MG63 (cell line): ENCODE data around the gene CPM. TPM values are rescaled to one million over a fixed set of nuclear protein-coding genes. Genes with fewer than 3 reads are reported as not detected.

Source experiments
- DNase-seq: peaks from one replicate; pipeline ENCODE4 v3.0.0-alpha.2; 2020
- H3K27me3 ChIP-seq: fragments of 250-450 bp; sonication (Bioruptor Pico); 2 replicates; pipeline ENCODE4 v1.5.1; 2020; ENCODE audit warnings: mild to moderate bottlenecking, moderate library complexity
- H3K36me3 ChIP-seq: fragments of 250-450 bp; sonication (Bioruptor Pico); 2 replicates; pipeline ENCODE4 v1.5.1; 2020; ENCODE audit warnings: mild to moderate bottlenecking, moderate library complexity
- H3K4me3 ChIP-seq: fragments of 250-450 bp; sonication (Bioruptor Pico); 2 replicates; pipeline ENCODE4 v1.5.1; 2020; ENCODE audit warnings: mild to moderate bottlenecking, moderate library complexity
- H3K9me3 ChIP-seq: fragments of 250-450 bp; sonication (Bioruptor Pico); 2 replicates; pipeline ENCODE4 v1.5.1; 2020; ENCODE audit warnings: mild to moderate bottlenecking, moderate library complexity
- total RNA-seq: library from RNA; depleted of rRNA; stranded (reverse); fragments of >200 nt; shearing (Covaris generic); gene quantifications from 2 replicates; pipeline ENCODE4 v1.2.3, GENCODE V29; 2014; ENCODE audit warnings: low replicate concordance

The CPM gene
- total RNA-seq, 1 experiment from 2014 or later: 1.7 TPM

GRCh38 chr12:68959891-68960464 is 27.0 kb upstream of the CPM start:
- Histone ChIP-seq H3K9me3 (no peaks in the 10 kb centered on the region), H3K27me3 (no peaks in the 10 kb centered on the region), H3K4me3 (no peak overlapping the region), H3K36me3 (no peaks in the 10 kb centered on the region)
- DNase-seq: no peak

GRCh38 chr12:68959143-68959858 is 26.3 kb upstream of the CPM start:
- Histone ChIP-seq H3K36me3 (no peaks in the 10 kb centered on the region), H3K4me3 (no peak overlapping the region), H3K27me3 (no peaks in the 10 kb centered on the region), H3K9me3 (no peaks in the 10 kb centered on the region)
- DNase-seq: no peak

GRCh38 chr12:68958322-68958721 is 25.4 kb upstream of the CPM start:
- Histone ChIP-seq H3K27me3 (no peaks in the 10 kb centered on the region), H3K4me3 (no peak overlapping the region), H3K9me3 (no peaks in the 10 kb centered on the region), H3K36me3 (no peaks in the 10 kb centered on the region)
- no peak for DNase-seq

GRCh38 chr12:68957273-68957672 is 24.3 kb upstream of the CPM start:
- Histone ChIP-seq H3K4me3 (no peak overlapping the region), H3K36me3 (no peaks in the 10 kb centered on the region), H3K9me3 (no peaks in the 10 kb centered on the region), H3K27me3 (no peaks in the 10 kb centered on the region)
- DNase-seq: no peak

GRCh38 chr12:68956466-68956865 is 23.5 kb upstream of the CPM start:
- no peaks in the 10 kb centered on the region for H3K36me3 ChIP-seq
- no peaks in the 10 kb centered on the region for H3K9me3 ChIP-seq
- no peak for DNase-seq
- H3K27me3 ChIP-seq: no peaks in the 10 kb centered on the region
- H3K4me3 ChIP-seq: no peak overlapping the region

GRCh38 chr12:68954811-68955210 is 21.8 kb upstream of the CPM start:
- Histone ChIP-seq H3K36me3 (no peaks in the 10 kb centered on the region), H3K9me3 (no peaks in the 10 kb centered on the region), H3K4me3 (no peak overlapping the region), H3K27me3 (no peaks in the 10 kb centered on the region)
- DNase-seq: no peak

GRCh38 chr12:68953536-68953935 is 20.6 kb upstream of the CPM start:
- Histone ChIP-seq H3K4me3 (no peak overlapping the region), H3K36me3 (no peaks in the 10 kb centered on the region), H3K9me3 (no peaks in the 10 kb centered on the region), H3K27me3 (no peaks in the 10 kb centered on the region)
- DNase-seq: no peak

- DNase-seq: no peak
- H3K4me3 ChIP-seq: no peak overlapping the region
Measured at GRCh38 chr12:68951652-68952051, 18.7 kb upstream of the CPM start.

GRCh38 chr12:68950511-68950910 is 17.5 kb upstream of the CPM start:
- no peaks in the 10 kb centered on the region for H3K9me3 ChIP-seq
- no peak overlapping the region for H3K4me3 ChIP-seq
- no peaks in the 10 kb centered on the region for H3K27me3 ChIP-seq
- H3K36me3 ChIP-seq: no peaks in the 10 kb centered on the region
- no peak for DNase-seq

More at GRCh38 chr12:68951652-68952051, 18.7 kb upstream of the CPM start:
- no peaks in the 10 kb centered on the region for H3K36me3 ChIP-seq
- no peaks in the 10 kb centered on the region for H3K9me3 ChIP-seq
- H3K27me3 ChIP-seq: no peaks in the 10 kb centered on the region

- Histone ChIP-seq H3K27me3 (no peaks in the 10 kb centered on the region), H3K36me3 (no peaks in the 10 kb centered on the region), H3K9me3 (no peaks in the 10 kb centered on the region), H3K4me3 (no peak overlapping the region)
- DNase-seq: no peak
Measured at GRCh38 chr12:68945255-68945654, 12.3 kb upstream of the CPM start.

- H3K4me3 ChIP-seq: no peak overlapping the region
- no peak for DNase-seq
Measured at GRCh38 chr12:68944296-68945076, 11.5 kb upstream of the CPM start.

GRCh38 chr12:68943848-68944247 is 10.9 kb upstream of the CPM start:
- no peaks in the 10 kb centered on the region for H3K9me3 ChIP-seq
- no peak overlapping the region for H3K4me3 ChIP-seq
- DNase-seq: no peak
- no peaks in the 10 kb centered on the region for H3K27me3 ChIP-seq
- H3K36me3 ChIP-seq: no peaks in the 10 kb centered on the region

More at GRCh38 chr12:68944296-68945076, 11.5 kb upstream of the CPM start:
- Histone ChIP-seq H3K9me3 (no peaks in the 10 kb centered on the region), H3K36me3 (no peaks in the 10 kb centered on the region), H3K27me3 (no peaks in the 10 kb centered on the region)

- Histone ChIP-seq H3K9me3 (no peaks in the 10 kb centered on the region), H3K36me3 (no peaks in the 10 kb centered on the region), H3K27me3 (no peaks in the 10 kb centered on the region), H3K4me3 (no peak overlapping the region)
- DNase-seq: no peak
Measured at GRCh38 chr12:68940731-68941130, 7.8 kb upstream of the CPM start.

- no peak for DNase-seq
- H3K27me3 ChIP-seq: no peaks in the 10 kb centered on the region
- H3K36me3 ChIP-seq: no peaks in the 10 kb centered on the region
Measured at GRCh38 chr12:68939505-68939904, 6.5 kb upstream of the CPM start.

GRCh38 chr12:68934392-68934791 is 1.4 kb upstream of the CPM start:
- no peaks in the 10 kb centered on the region for H3K27me3 ChIP-seq
- no peak overlapping the region for H3K4me3 ChIP-seq
- H3K36me3 ChIP-seq: no peaks in the 10 kb centered on the region

More at GRCh38 chr12:68939505-68939904, 6.5 kb upstream of the CPM start:
- H3K4me3 ChIP-seq: no peak overlapping the region
- no peaks in the 10 kb centered on the region for H3K9me3 ChIP-seq

GRCh38 chr12:68932128-68932960 is 627 bp downstream of the CPM start:
- no peak for DNase-seq
- Histone ChIP-seq H3K4me3 (peak overlapping the region; percentile 56), H3K36me3 (no peaks in the 10 kb centered on the region), H3K27me3 (no peaks in the 10 kb centered on the region), H3K9me3 (peaks cover 3% of the 10 kb centered on the region; the same call in 1 of the 2 replicates)

More at GRCh38 chr12:68934392-68934791, 1.4 kb upstream of the CPM start:
- no peak for DNase-seq
- no peaks in the 10 kb centered on the region for H3K9me3 ChIP-seq

- H3K9me3 ChIP-seq: peaks cover 3% of the 10 kb centered on the region; the same call in 1 of the 2 replicates
- H3K4me3 ChIP-seq: no peak overlapping the region
- DNase-seq: no peak
- no peaks in the 10 kb centered on the region for H3K36me3 ChIP-seq
- H3K27me3 ChIP-seq: no peaks in the 10 kb centered on the region
Measured at GRCh38 chr12:68930178-68930577, 2.8 kb downstream of the CPM start.
